Prostate gland (tissue), 2 donors: ENCODE results near the gene LPAR2. TPM values are rescaled to one million over a fixed set of nuclear protein-coding genes. Genes with fewer than 3 reads are reported as not detected.

ENCODE experiments used
- DNase-seq: peaks from one replicate; pipeline ENCODE4 v3.0.0-alpha.2; 2019; ENCODE audit warnings: low spot score
- H3K27ac ChIP-seq, 2 donors: fragments of 200-600 bp; sonication (generic); 2 replicates each; pipeline ENCODE4 v1.5.1; 2017 to 2019
- H3K27me3 ChIP-seq: fragments of 200-600 bp; sonication (generic); replicated peaks from 2 replicates; pipeline ENCODE4 v1.5.1; 2019; ENCODE audit not compliant: insufficient read depth
- H3K36me3 ChIP-seq, 2 donors: fragments of 200-600 bp; sonication (generic); 1 replicate in 1 of 2; 2 replicates in 1 of 2; pipeline versions ENCODE4 v1.5.1 to v1.8.1; 2017 to 2019
- H3K4me1 ChIP-seq: fragments of 200-600 bp; sonication (generic); replicated peaks from 2 replicates; pipeline ENCODE4 v1.5.1; 2019
- H3K4me3 ChIP-seq, 2 donors: fragments of 200-600 bp; sonication (generic); 2 replicates each; pipeline ENCODE4 v1.5.1; 2017 to 2019
- H3K9me3 ChIP-seq: fragments of 200-600 bp; sonication (generic); 2 replicates; pipeline ENCODE4 v1.5.1; 2017
- POLR2A ChIP-seq: fragments of 450-650 bp; IDR thresholded peaks from one replicate; pipeline ENCODE4 v1.6.1; 2016; ENCODE audit warnings: antibody characterized with exemption, mild to moderate bottlenecking
- POLR2AphosphoS5 ChIP-seq: sonication (generic); formaldehyde crosslinking; IDR thresholded peaks from one replicate; pipeline ENCODE4 v1.6.1; 2017; ENCODE audit warnings: antibody characterized with exemption
- WGBS: methylation state at CpG from one replicate; pipeline ENCODE4 v1.1.5; 2018; 5-methylcytosine and 5-hydroxymethylcytosine counted together
- intact Hi-C: fragments of 100-400 bp; cut with DNase I; formaldehyde crosslinking; loops from one replicate; pipeline ENCODE4 v1.14.2; 2022
- total RNA-seq, 2 donors: library from RNA; depleted of rRNA; stranded (reverse); fragments of >200 nt; gene quantifications; one replicate each; pipeline ENCODE4 v1.1.0, GENCODE V29; 2016
- TF ChIP-seq, protein P1 (sequence below), 4 experiments: fragments of 200-600 bp in 2 of 4; fragments of 450-650 bp in 2 of 4; sonication (generic) in 2 of 4; IDR thresholded peaks; 1 replicate in 3 of 4; 2 replicates in 1 of 4; pipeline ENCODE4 v1.5.1; 2016 to 2019; ENCODE audit warnings: antibody characterized with exemption in 4 of 4, mild to moderate bottlenecking in 2 of 4, moderate library complexity in 2 of 4

LPAR2 gene
- total RNA-seq, 2 donors from 2014 or later, result 39.7 to 167 TPM

DNA sequence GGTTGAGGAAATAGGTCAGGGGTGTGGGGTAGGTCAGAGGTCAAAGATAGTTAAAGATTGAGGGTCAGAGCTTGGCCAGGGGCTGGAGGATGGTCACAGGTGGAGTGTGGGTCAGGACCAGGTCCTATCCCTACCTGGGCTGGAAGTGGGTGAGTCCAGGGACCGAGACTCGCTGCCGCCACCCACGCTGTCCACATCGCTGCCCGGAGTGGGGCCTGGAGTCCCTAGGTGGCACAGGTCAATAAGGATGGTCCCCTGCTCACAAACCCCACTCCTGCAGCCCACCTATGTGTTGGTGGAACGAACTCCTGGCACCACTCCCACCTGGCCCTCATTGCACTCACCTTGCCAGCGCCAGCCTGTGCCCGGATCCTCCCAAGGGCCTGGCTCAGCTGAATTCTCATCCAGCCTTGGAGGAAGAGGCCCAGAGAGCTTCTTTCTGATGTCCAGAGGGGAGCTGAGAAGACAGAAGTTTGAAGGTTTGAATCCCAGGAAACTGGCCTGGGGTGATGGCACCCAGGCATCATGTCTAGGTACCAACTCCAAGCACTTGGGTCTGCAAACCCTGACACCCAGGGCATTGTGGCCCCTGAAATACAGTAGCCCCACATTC, 8.7 kb upstream of the LPAR2 start:
- intact Hi-C loops, result no loop called here
- WGBS, result 92% methylated on average over 9 of the region's 9 CpGs
- no peak overlapping the region for H3K27ac ChIP-seq
- TF ChIP-seq POLR2AphosphoS5 (no peak), POLR2A (no peak)
- TF ChIP-seq, protein P1, sequence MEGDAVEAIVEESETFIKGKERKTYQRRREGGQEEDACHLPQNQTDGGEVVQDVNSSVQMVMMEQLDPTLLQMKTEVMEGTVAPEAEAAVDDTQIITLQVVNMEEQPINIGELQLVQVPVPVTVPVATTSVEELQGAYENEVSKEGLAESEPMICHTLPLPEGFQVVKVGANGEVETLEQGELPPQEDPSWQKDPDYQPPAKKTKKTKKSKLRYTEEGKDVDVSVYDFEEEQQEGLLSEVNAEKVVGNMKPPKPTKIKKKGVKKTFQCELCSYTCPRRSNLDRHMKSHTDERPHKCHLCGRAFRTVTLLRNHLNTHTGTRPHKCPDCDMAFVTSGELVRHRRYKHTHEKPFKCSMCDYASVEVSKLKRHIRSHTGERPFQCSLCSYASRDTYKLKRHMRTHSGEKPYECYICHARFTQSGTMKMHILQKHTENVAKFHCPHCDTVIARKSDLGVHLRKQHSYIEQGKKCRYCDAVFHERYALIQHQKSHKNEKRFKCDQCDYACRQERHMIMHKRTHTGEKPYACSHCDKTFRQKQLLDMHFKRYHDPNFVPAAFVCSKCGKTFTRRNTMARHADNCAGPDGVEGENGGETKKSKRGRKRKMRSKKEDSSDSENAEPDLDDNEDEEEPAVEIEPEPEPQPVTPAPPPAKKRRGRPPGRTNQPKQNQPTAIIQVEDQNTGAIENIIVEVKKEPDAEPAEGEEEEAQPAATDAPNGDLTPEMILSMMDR (IDR thresholded peaks at IDR 0.05), result no peak
- H3K4me3 ChIP-seq, result no peak overlapping the region
- H3K27me3 ChIP-seq, result no peaks in the 10 kb centered on the region
- no peaks in the 10 kb centered on the region for H3K9me3 ChIP-seq
- no peaks in the 10 kb centered on the region for H3K36me3 ChIP-seq
- H3K4me1 ChIP-seq, result no peaks in the 10 kb centered on the region
- DNase-seq, result no peak

DNA sequence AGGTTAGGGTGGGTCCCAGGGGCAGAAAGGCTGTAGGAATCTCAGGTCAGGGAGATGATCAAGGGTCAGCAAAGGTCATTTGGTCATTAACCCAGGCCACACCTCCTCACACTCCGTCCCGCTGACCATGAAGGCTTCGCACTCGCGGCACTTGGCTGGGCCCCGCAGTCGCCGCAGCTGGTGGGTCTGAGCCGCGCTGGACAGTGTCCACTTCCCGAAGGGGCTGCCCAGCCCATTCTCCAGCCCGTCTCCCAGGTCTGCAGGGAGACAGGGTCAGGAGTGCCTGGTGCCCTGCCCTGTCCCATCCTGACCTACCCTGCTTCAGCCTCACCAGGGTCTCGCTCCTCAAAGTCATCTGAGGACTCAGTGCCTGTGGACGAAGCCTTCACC, 7.3 kb upstream of the LPAR2 start:
- Histone ChIP-seq H3K36me3 (no peaks in the 10 kb centered on the region), H3K4me1 (no peaks in the 10 kb centered on the region), H3K27me3 (no peaks in the 10 kb centered on the region), H3K9me3 (no peaks in the 10 kb centered on the region), H3K4me3 (no peak overlapping the region), H3K27ac (no peak overlapping the region)
- intact Hi-C loops, result no loop called here
- no peak for DNase-seq
- 89% methylated on average over 14 of the region's 14 CpGs for WGBS
- TF ChIP-seq POLR2AphosphoS5 (no peak), POLR2A (no peak)
- TF ChIP-seq, protein P1 (IDR thresholded peaks at IDR 0.05), result no peak

DNA sequence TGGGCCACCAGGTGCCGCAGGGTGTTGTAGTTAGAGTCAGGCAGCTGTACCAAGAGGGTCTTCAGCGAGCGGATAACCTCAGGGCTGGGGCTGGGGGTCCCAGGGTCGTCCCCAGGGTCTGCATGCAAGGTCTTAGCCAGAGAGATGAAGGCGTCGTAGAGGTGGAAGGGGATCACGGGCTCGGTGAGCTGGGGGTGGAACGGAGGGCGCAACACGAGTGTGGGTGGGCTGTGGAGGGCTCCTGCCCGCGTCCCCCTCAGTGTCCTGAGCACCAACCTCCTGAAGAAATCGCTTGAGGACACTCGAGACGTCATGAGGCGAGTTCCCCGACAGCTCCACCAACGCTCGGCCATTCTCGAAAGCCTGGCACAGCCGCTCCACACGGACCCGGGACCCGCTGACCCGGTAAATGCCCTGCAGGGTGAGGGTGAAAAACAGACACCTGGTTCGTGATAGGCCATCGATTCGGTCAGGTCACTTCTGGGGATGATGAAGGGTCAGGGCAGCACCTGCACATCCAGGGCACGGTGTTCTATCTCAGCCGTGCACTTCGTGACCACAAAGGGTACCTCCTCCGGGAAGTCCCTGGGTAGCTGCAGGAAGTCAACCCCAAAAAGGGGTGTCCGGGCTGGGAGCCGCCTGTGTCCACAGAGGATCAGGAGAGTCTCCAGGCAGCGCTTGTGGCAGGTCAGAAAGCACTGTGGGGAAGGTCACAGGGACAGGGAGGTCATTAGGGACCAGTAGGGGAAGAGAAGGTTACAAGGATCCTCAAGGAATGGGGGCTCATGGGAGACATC, 6.7 kb upstream of the LPAR2 start:
- no peaks in the 10 kb centered on the region for H3K36me3 ChIP-seq
- intact Hi-C loops, result no loop called here
- WGBS, result 95% methylated on average over 30 of the region's 36 CpGs
- H3K27me3 ChIP-seq, result no peaks in the 10 kb centered on the region
- H3K9me3 ChIP-seq, result no peaks in the 10 kb centered on the region
- TF ChIP-seq POLR2AphosphoS5 (no peak), POLR2A (no peak)
- TF ChIP-seq, protein P1 (IDR thresholded peaks at IDR 0.05), result no peak
- no peaks in the 10 kb centered on the region for H3K4me1 ChIP-seq
- H3K4me3 ChIP-seq, result no peak overlapping the region
- H3K27ac ChIP-seq, result no peak overlapping the region
- no peak for DNase-seq

DNA sequence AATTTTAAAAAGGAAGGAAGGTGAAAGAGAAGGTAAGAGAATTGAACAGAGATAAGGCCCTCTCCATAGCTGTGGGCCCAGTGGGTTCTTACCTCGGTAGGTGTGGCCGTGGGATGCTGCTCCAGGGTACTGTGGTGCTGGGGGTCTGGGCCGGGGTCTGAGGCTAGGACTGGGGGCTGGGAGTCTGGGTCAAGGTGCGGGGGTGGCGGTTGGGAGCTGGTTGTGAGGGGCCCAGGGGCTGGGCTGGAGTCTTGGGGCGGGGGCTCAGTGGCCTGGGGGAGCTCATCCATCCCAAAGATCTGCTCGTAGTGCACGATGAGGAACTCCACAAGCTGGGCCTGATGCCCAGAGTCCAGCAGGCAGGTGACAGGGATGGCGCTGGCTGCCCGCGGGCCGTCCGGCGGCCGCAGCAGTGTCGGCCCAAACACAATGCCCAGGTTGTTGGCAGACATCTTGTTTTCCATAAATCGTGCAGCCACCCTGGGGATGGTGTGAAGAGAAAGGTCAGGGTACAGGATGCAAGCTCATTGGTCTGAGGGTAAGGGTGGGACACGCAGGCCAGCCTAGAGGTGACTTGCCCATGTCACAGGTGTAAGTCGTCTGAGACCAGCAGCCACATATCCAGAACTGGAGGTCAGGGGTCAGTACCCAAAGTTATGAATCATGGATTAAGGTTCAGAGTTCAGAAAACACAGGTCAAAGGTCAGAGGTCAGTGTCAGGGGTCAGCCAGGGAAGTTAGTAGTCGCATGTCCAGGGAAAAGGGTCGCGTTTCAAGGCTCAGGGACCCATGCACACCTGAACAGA, 5.9 kb upstream of the LPAR2 start:
- TF ChIP-seq, protein P1 (IDR thresholded peaks at IDR 0.05), result no peak
- TF ChIP-seq POLR2AphosphoS5 (no peak), POLR2A (no peak)
- Histone ChIP-seq H3K27ac (no peak overlapping the region), H3K4me3 (no peak overlapping the region), H3K4me1 (no peaks in the 10 kb centered on the region), H3K9me3 (no peaks in the 10 kb centered on the region), H3K36me3 (no peaks in the 10 kb centered on the region), H3K27me3 (no peaks in the 10 kb centered on the region)
- 94% methylated on average over 19 of the region's 22 CpGs for WGBS
- intact Hi-C loops, result no loop called here
- no peak for DNase-seq
